GM12864 (cell line): Measurements from ENCODE around the gene AATK.

ENCODE experiments used
- DNase-seq: peaks from one replicate; pipeline ENCODE4 v3.0.0-alpha.2; 2011; ENCODE audit warnings: low read depth
- H3K4me3 ChIP-seq: 2 replicates; pipeline ENCODE4 v1.5.1; 2011; ENCODE audit warnings: mild to moderate bottlenecking, low read depth, low read length, control low read depth
- TF ChIP-seq, protein P1 (sequence below): IDR thresholded peaks from 2 replicates; pipeline ENCODE4 v1.5.1; 2011; ENCODE audit warnings: low read depth, mild to moderate bottlenecking, moderate library complexity, low read length, control low read depth, inconsistent platforms; ENCODE audit errors: missing control alignments

AATK gene

GRCh38 chr17:81108220-81108619 is 57.8 kb downstream of the AATK start:
- H3K4me3 ChIP-seq: no peak overlapping the region
- TF ChIP-seq, protein P1, sequence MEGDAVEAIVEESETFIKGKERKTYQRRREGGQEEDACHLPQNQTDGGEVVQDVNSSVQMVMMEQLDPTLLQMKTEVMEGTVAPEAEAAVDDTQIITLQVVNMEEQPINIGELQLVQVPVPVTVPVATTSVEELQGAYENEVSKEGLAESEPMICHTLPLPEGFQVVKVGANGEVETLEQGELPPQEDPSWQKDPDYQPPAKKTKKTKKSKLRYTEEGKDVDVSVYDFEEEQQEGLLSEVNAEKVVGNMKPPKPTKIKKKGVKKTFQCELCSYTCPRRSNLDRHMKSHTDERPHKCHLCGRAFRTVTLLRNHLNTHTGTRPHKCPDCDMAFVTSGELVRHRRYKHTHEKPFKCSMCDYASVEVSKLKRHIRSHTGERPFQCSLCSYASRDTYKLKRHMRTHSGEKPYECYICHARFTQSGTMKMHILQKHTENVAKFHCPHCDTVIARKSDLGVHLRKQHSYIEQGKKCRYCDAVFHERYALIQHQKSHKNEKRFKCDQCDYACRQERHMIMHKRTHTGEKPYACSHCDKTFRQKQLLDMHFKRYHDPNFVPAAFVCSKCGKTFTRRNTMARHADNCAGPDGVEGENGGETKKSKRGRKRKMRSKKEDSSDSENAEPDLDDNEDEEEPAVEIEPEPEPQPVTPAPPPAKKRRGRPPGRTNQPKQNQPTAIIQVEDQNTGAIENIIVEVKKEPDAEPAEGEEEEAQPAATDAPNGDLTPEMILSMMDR: no peak
- DNase-seq: no peak

DNA sequence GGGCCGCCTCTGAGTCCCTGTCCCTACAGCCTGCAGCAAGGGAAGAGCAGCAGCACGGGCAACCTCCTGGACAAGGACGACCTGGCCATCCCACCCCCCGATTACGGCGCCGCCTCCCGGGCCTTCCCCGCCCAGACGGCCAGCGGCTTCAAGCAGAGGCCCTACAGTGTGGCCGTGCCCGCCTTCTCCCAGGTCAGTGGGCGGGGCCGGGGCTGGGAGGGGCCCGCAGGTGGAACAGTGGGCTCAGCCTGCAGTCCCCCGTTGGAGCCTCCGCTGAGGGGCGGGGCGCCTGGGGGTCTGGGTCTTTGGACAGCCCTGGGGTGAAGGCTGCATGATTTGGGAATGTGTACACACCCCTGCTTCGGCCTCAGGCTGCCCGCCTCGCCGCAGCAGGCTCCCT is 59.3 kb downstream of the AATK start:
- TF ChIP-seq, protein P1: no peak
- H3K4me3 ChIP-seq: no peak overlapping the region
- DNase-seq: no peak

- H3K4me3 ChIP-seq: no peak overlapping the region
- DNase-seq: no peak
- TF ChIP-seq, protein P1: no peak
Measured at GRCh38 chr17:81103379-81103778, 62.6 kb downstream of the AATK start.

GRCh38 chr17:81102869-81103268 is 63.2 kb downstream of the AATK start:
- TF ChIP-seq, protein P1: no peak
- no peak overlapping the region for H3K4me3 ChIP-seq
- no peak for DNase-seq

DNA sequence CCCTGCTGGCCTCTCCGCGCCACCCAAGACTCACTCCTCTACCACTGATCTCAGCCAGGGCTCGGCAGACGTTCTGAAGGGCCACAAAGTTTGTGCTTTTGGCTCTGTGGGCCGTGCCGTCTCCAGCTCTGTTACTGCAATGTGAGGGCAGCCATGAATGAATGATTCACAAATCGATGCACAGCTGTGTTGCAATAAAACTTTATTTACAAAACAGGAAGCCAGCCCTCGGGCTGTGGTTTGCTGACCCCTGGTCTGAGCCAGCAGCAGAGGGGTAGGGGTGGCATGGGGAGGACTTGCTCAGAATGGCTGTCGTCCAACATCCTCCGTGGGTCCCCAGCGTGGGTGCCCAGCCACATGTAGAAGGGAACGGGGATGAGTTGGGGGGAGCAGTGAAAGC is 63.7 kb downstream of the AATK start:
- no peak for DNase-seq
- TF ChIP-seq, protein P1: no peak
- H3K4me3 ChIP-seq: no peak overlapping the region

DNA sequence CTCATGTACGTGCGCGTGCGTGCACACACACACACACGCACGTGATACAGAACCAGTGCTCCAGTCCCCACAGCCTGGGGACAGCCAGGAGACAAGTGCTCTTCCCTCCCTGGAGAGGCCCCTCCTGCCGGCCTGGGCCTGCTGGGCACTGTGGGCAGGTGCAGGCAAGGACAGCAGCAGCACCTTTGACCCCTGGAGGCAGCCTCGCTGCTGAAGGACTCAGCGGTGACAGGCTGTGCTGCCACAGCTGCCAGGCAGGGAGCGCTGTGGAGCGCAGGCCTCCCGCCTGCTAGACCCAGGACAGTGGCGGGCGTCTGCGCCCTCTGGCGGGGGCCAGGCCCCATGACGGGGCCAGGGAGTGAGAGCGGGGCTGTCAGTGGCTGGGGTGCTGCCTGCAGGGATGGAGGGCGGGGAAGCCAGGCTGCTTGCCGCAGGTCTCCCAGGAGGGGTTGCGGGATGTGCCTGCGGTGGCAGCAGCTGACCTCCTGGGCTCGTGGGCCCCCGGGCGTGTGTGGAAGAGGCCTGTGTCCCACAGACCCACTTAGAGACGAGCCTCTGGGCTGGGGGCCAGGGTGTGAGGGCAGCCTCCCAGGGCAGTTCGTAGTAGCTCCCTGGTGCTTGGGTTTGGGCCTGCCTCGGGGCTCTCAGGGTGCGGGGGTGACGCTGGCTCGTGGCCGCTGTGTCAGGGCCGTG is 64.3 kb downstream of the AATK start:
- DNase-seq: peak; percentile 38
- H3K4me3 ChIP-seq: no peak overlapping the region
- TF ChIP-seq, protein P1: peak; percentile 100

DNA sequence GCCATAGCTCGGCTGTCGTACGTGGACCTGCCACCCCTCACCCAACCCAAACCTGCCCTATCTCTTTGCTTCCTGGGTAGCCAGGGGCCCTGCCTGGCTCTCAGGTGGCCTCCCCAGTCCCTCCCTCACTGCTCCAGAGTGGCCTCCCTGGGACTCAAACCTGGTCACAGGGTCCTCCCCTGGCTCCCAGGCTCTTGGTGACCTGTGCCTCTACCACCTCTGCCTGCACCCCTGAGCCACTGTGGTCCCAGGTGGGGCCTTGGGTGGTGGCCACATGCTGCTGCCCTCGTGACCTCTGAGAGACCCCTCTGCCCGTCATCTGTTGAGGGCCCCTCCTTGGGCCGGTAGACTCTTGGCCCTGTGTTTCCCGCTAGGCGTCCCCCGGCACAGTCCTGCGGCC is 65.4 kb downstream of the AATK start:
- no peak for DNase-seq
- H3K4me3 ChIP-seq: no peak overlapping the region
- TF ChIP-seq, protein P1: no peak
